Measurements from ENCODE around the gene SYTL4.

GRCh38 chrX:100719139-100719538 is 12.8 kb downstream of the SYTL4 start:
- no peak for TF ChIP-seq POLR2A (IDR thresholded peaks at IDR 0.05)
- no peak for TF ChIP-seq CTCF (IDR thresholded peaks at IDR 0.05)

Data from adrenal gland (tissue), 5 donors.